ENCODE results near the gene MEGF9.

MEGF9 gene

GRCh38 chr9:120730654-120731514 is 16.6 kb upstream of the MEGF9 start:
- no peak for DNase-seq

- DNase-seq = no peak
Measured at GRCh38 chr9:120729791-120730241, 15.5 kb upstream of the MEGF9 start.

GRCh38 chr9:120726484-120726883 is 12.2 kb upstream of the MEGF9 start:
- DNase-seq = no peak

- DNase-seq = no peak
Measured at GRCh38 chr9:120725907-120726306, 11.6 kb upstream of the MEGF9 start.

- DNase-seq = no peak
Measured at GRCh38 chr9:120724757-120725400, 10.6 kb upstream of the MEGF9 start.

GRCh38 chr9:120723565-120723964 is 9.3 kb upstream of the MEGF9 start:
- no peak for DNase-seq

GRCh38 chr9:120720404-120720803 is 6.1 kb upstream of the MEGF9 start:
- DNase-seq = no peak

- DNase-seq = no peak
Measured at GRCh38 chr9:120718316-120718715, 4.0 kb upstream of the MEGF9 start.

GRCh38 chr9:120717176-120717575 is 2.9 kb upstream of the MEGF9 start:
- DNase-seq = no peak

- no peak for DNase-seq
Measured at GRCh38 chr9:120716483-120716882, 2.2 kb upstream of the MEGF9 start.

- no peak for DNase-seq
Measured at GRCh38 chr9:120715389-120715924, 1.2 kb upstream of the MEGF9 start.

- no peak for DNase-seq
Measured at GRCh38 chr9:120714846-120715388, 647 bp upstream of the MEGF9 start.

- DNase-seq = no peak
Measured at GRCh38 chr9:120713257-120714087, 798 bp downstream of the MEGF9 start.

- DNase-seq = no peak
Measured at GRCh38 chr9:120712539-120713031, 1.7 kb downstream of the MEGF9 start.

- no peak for DNase-seq
Measured at GRCh38 chr9:120711841-120712538, 2.3 kb downstream of the MEGF9 start.

- DNase-seq = no peak
Measured at GRCh38 chr9:120711354-120711753, 2.9 kb downstream of the MEGF9 start.

GRCh38 chr9:120710110-120710981 is 3.9 kb downstream of the MEGF9 start:
- no peak for DNase-seq

GRCh38 chr9:120708526-120709224 is 5.6 kb downstream of the MEGF9 start:
- DNase-seq = no peak

- DNase-seq = no peak
Measured at GRCh38 chr9:120707170-120707569, 7.1 kb downstream of the MEGF9 start.

GRCh38 chr9:120705174-120705573 is 9.1 kb downstream of the MEGF9 start:
- DNase-seq = no peak
